GM12892 (cell line): Measurements from ENCODE around the gene B4GALT2.

ENCODE experiments used
- POLR2A ChIP-seq: IDR thresholded peaks from 2 replicates; pipeline ENCODE4 v1.6.1; 2011; ENCODE audit warnings: low read depth, low read length, control low read depth
- POLR2AphosphoS5 ChIP-seq: IDR thresholded peaks from 2 replicates; pipeline ENCODE4 v1.6.1; 2011; ENCODE audit warnings: low read depth, low read length, control low read depth

DNA sequence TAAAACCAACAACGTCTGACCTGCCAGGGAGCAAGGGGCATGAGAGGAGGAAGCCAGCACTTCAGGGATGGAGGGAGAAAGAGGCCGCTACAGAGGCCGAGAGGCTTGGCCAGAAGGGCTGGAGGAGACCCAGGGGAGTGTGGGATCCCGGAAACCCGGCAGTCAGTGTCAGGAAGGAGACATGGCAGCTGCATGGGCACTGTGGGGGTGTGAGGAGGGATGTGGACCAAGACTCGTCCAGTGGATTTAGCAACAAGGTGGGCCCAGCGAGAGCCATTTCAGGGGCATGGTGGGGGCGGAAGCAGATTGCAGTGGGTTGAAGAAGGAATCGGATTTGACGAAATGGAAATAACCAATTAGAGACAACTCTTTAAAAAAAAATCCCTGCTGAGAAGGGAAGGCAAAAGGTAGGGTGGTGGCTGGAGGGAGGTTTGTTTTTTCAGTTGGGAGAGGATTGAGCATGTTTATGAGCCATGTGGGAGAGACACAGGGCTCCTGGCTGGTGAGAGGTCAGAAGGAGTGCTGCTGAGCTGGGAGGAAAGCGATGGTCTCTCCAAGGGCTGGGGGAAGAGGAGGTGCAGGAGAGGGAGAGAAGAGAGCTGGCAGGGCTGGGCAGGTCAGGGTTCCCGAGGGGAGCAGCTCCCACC lies 4.4 kb downstream of the B4GALT2 start:
- no peak for TF ChIP-seq POLR2A
- no peak for TF ChIP-seq POLR2AphosphoS5
